HepG2 (cell line): ENCODE data around the gene AKR1A1. TPM values are rescaled to one million over a fixed set of nuclear protein-coding genes. Genes with fewer than 3 reads are reported as not detected.

Source experiments
- EED ChIP-seq: sonication (generic); formaldehyde crosslinking; IDR thresholded peaks from 2 replicates; pipeline ENCODE4 v1.5.0; 2020; ENCODE audit warnings: mild to moderate bottlenecking, missing genetic modification reagents
- ELF3 ChIP-seq: IDR thresholded peaks from 2 replicates; pipeline ENCODE4 v1.6.1; 2016; ENCODE audit warnings: missing genetic modification reagents, missing compliant biosample characterization
- HHEX ChIP-seq: IDR thresholded peaks from 2 replicates; pipeline ENCODE4 v1.6.1; 2016; ENCODE audit warnings: control low read depth
- MLLT10 ChIP-seq: sonication (generic); formaldehyde crosslinking; IDR thresholded peaks from 2 replicates; pipeline ENCODE4 v1.4.0; 2020; ENCODE audit warnings: missing genetic modification reagents
- NCOA2 ChIP-seq: sonication (generic); formaldehyde crosslinking; IDR thresholded peaks from 2 replicates; pipeline ENCODE4 v1.8.0; 2022; ENCODE audit warnings: inconsistent platforms
- NFIC ChIP-seq: IDR thresholded peaks from 2 replicates; pipeline ENCODE4 v1.6.1; 2012; ENCODE audit warnings: mild to moderate bottlenecking, low read length, inconsistent platforms
- TBL1XR1 ChIP-seq: fragments of 150-350 bp; IDR thresholded peaks from 2 replicates; pipeline ENCODE4 v1.6.1; 2014; ENCODE audit warnings: borderline replicate concordance, low read length; ENCODE audit not compliant: partially characterized antibody
- ZKSCAN8 ChIP-seq: IDR thresholded peaks from 2 replicates; pipeline ENCODE4 v1.6.1; 2016; ENCODE audit warnings: borderline replicate concordance, missing genetic modification reagents, missing compliant biosample characterization
- ZNF703 ChIP-seq: sonication (generic); formaldehyde crosslinking; IDR thresholded peaks from 2 replicates; pipeline ENCODE4 v1.5.1; 2020; ENCODE audit warnings: missing genetic modification reagents, mild to moderate bottlenecking, moderate library complexity, borderline replicate concordance
- ZNF788 ChIP-seq: sonication (generic); formaldehyde crosslinking; IDR thresholded peaks from 2 replicates; pipeline ENCODE4 v1.5.0; 2020; ENCODE audit warnings: mild to moderate bottlenecking, missing genetic modification reagents, borderline replicate concordance
- polyA plus RNA-seq, 8 experiments: library from polyadenylated mRNA; depleted of rRNA in 3 of 8; stranded (reverse) in 7 of 8; unstranded in 1 of 8; fragments of >200 nt; fragmentation: Illumina TruSeq in 4 of 8; extraction: Trizol in 4 of 8; gene quantifications; 2 replicates each; pipeline versions ENCODE4 v1.2.1 to v1.2.3, GENCODE V29; 2011 to 2016; ENCODE audit warnings: low read depth in 4 of 8, missing spikeins in 1 of 8, mixed read lengths in 1 of 8; ENCODE audit not compliant: insufficient read depth in 1 of 8
- total RNA-seq, 5 experiments: library from RNA; depleted of rRNA; stranded (reverse); fragments of >200 nt; fragmentation: Illumina TruSeq; extraction: Trizol; gene quantifications; 2 replicates each; pipeline ENCODE4 v1.2.3, GENCODE V29; 2016; ENCODE audit warnings: low read depth in 1 of 5
- TF ChIP-seq, protein P1 (sequence below): sonication (generic); formaldehyde crosslinking; IDR thresholded peaks from 2 replicates; pipeline ENCODE4 v1.5.0; 2020; ENCODE audit warnings: missing genetic modification reagents
- TF ChIP-seq, protein P2 (sequence below): sonication (generic); formaldehyde crosslinking; IDR thresholded peaks from 2 replicates; pipeline ENCODE4 v1.5.0; 2020; ENCODE audit warnings: mild to moderate bottlenecking, missing genetic modification reagents
- TF ChIP-seq, protein P3 (sequence below): sonication (generic); formaldehyde crosslinking; IDR thresholded peaks from 2 replicates; pipeline ENCODE4 v1.4.0; 2020; ENCODE audit warnings: missing genetic modification reagents, mild to moderate bottlenecking, borderline replicate concordance

AKR1A1 gene
- total and polyA plus RNA-seq, 2 of the 13 experiments (the other 11 are each of a cell fraction or from before 2014, with no cell fraction given): 181 to 217 TPM

DNA sequence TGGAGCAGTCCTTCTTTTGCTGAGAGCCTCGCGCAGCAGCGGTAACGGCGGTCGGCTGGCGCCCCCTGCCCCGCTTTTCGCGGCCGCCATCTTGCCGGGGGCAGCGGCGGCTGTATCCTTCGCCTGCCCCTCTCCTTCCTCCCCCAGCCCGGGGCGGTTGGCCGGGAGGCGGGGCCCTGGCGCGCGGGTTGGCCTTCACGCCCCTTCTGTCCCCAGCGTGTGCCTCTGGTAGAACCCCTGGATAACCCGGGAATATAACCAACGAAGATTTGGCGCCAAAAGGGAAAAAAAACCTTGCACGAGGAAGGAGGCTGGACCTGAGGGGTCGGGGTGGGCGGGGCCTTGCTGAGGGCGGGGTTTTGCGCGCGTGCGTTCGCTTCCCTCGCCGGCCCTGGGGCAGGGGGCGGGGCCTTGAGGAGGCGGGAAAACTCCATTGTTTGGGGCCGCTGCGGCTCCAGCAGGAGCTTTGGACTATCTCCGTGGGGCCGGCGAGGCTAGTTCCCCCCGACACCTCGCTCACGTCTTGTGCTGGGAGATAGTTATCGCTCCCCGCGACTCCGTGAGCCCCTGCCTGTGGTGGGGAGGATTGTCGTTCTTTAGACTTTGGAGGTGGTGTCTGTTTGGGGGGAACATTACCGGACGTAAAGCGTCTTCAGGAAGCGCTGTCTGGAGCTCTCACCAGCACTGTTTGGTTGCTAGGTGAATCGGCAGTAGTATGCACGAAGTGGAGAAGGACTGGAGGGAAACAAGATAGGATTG, 33.9 kb downstream of the AKR1A1 start (continued):
- TF ChIP-seq, protein P1, sequence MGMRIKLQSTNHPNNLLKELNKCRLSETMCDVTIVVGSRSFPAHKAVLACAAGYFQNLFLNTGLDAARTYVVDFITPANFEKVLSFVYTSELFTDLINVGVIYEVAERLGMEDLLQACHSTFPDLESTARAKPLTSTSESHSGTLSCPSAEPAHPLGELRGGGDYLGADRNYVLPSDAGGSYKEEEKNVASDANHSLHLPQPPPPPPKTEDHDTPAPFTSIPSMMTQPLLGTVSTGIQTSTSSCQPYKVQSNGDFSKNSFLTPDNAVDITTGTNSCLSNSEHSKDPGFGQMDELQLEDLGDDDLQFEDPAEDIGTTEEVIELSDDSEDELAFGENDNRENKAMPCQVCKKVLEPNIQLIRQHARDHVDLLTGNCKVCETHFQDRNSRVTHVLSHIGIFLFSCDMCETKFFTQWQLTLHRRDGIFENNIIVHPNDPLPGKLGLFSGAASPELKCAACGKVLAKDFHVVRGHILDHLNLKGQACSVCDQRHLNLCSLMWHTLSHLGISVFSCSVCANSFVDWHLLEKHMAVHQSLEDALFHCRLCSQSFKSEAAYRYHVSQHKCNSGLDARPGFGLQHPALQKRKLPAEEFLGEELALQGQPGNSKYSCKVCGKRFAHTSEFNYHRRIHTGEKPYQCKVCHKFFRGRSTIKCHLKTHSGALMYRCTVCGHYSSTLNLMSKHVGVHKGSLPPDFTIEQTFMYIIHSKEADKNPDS (CRISPR knock-in tag): no peak
- TF ChIP-seq, protein P2, sequence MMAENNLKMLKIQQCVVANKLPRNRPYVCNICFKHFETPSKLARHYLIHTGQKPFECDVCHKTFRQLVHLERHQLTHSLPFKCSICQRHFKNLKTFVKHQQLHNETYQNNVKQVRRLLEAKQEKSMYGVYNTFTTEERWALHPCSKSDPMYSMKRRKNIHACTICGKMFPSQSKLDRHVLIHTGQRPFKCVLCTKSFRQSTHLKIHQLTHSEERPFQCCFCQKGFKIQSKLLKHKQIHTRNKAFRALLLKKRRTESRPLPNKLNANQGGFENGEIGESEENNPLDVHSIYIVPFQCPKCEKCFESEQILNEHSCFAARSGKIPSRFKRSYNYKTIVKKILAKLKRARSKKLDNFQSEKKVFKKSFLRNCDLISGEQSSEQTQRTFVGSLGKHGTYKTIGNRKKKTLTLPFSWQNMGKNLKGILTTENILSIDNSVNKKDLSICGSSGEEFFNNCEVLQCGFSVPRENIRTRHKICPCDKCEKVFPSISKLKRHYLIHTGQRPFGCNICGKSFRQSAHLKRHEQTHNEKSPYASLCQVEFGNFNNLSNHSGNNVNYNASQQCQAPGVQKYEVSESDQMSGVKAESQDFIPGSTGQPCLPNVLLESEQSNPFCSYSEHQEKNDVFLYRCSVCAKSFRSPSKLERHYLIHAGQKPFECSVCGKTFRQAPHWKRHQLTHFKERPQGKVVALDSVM (CRISPR knock-in tag): no peak
- TF ChIP-seq NFIC (no peak), MLLT10 (CRISPR knock-in tag) (no peak), NCOA2 (no peak), HHEX (no peak), ELF3 (CRISPR knock-in tag) (peak; percentile 33; the same call in 1 of the 2 replicates), EED (no peak), ZNF788 (CRISPR knock-in tag) (no peak), TBL1XR1 (no peak), ZKSCAN8 (no peak), ZNF703 (no peak)
- TF ChIP-seq, protein P3, sequence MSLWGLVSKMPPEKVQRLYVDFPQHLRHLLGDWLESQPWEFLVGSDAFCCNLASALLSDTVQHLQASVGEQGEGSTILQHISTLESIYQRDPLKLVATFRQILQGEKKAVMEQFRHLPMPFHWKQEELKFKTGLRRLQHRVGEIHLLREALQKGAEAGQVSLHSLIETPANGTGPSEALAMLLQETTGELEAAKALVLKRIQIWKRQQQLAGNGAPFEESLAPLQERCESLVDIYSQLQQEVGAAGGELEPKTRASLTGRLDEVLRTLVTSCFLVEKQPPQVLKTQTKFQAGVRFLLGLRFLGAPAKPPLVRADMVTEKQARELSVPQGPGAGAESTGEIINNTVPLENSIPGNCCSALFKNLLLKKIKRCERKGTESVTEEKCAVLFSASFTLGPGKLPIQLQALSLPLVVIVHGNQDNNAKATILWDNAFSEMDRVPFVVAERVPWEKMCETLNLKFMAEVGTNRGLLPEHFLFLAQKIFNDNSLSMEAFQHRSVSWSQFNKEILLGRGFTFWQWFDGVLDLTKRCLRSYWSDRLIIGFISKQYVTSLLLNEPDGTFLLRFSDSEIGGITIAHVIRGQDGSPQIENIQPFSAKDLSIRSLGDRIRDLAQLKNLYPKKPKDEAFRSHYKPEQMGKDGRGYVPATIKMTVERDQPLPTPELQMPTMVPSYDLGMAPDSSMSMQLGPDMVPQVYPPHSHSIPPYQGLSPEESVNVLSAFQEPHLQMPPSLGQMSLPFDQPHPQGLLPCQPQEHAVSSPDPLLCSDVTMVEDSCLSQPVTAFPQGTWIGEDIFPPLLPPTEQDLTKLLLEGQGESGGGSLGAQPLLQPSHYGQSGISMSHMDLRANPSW (CRISPR knock-in tag): no peak
